IgD-negative memory B cell (primary cell): ENCODE data around the gene MAP3K3. TPM values are rescaled to one million over a fixed set of nuclear protein-coding genes. Genes with fewer than 3 reads are reported as not detected.

Experiments used
- H3K27ac Mint-ChIP-seq, 3 donors: one replicate each; pipeline ENCODE4 v1.8.0; 2020 to 2022; ENCODE audit warnings: mild to moderate bottlenecking in 3 of 3, mixed read lengths in 3 of 3, moderate library complexity in 1 of 3
- H3K27me3 Mint-ChIP-seq: one replicate; pipeline ENCODE4 v1.8.0; 2021; ENCODE audit warnings: mixed read lengths
- H3K36me3 Mint-ChIP-seq: one replicate; pipeline ENCODE4 v1.8.0; 2020; ENCODE audit warnings: mild to moderate bottlenecking, mixed read lengths
- H3K4me1 Mint-ChIP-seq, 3 donors: one replicate each; pipeline ENCODE4 v1.8.0; 2020 to 2022; ENCODE audit warnings: mixed read lengths in 3 of 3, mild to moderate bottlenecking in 1 of 3
- H3K4me3 Mint-ChIP-seq, 4 donors: one replicate each; pipeline ENCODE4 v1.8.0; 2020 to 2022; ENCODE audit warnings: mild to moderate bottlenecking in 4 of 4, mixed read lengths in 4 of 4, moderate library complexity in 3 of 4
- H3K9me3 Mint-ChIP-seq, 3 donors: one replicate each; pipeline ENCODE4 v1.8.0; 2020 to 2021; ENCODE audit warnings: mixed read lengths in 3 of 3, mild to moderate bottlenecking in 1 of 3
- polyA plus RNA-seq: library from polyadenylated mRNA; unstranded; fragments of 300-500 nt; fragmentation: Illumina TruSeq; gene quantifications from one replicate; pipeline ENCODE4 v1.2.3, GENCODE V29; 2021

MAP3K3 gene
- polyA plus RNA-seq, 1 donor from 2014 or later, result 22.5 TPM

DNA sequence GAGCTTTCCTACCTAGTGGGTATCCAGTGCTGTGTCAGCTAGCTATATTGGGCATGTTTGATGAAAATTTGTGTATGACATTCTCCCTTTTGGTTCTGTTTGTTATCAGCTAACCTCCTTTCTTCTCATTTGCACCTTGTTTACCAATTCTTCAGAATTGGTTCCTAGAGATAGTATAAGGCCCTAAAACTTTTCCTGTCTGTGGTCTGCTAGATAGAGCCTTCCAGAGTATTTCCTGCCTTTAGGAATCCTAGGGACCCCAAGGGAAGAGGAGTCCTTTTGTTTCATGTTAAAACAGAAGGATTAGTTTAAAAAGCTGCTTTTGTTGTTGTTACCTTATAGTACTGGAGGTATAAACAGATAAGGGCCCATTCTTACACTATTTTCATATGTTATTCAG, 11.5 kb downstream of the MAP3K3 start:
- H3K4me3 Mint-ChIP-seq, result no peak overlapping the region
- no peaks in the 10 kb centered on the region for H3K36me3 Mint-ChIP-seq
- peaks cover 0 to 7% (median 2%) of the 10 kb centered on the region in 3 donors for H3K4me1 Mint-ChIP-seq
- no peak overlapping the region for H3K27ac Mint-ChIP-seq
- H3K27me3 Mint-ChIP-seq, result no peaks in the 10 kb centered on the region
- H3K9me3 Mint-ChIP-seq, result no peaks in the 10 kb centered on the region

DNA sequence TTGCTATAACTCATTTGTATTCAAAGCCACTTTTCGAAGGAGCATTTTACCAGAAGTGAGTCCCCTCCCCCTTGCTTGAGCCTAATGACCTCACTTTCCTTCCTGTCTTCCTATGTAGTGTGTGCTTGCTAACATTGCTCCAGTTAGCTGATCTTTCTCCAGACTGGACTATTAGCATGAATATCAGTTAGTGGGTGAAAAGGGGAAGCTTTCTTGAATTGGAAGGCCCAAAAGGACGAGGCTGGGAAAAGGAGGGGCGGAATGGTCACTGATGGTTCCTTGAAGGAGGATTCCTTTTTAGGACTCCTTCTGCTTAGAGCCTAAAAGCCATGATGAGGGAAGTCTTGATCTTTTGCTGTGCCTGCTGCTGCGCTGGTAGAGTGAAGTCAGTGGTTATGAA, 11.9 kb downstream of the MAP3K3 start:
- no peaks in the 10 kb centered on the region for H3K36me3 Mint-ChIP-seq
- H3K4me3 Mint-ChIP-seq, result no peak overlapping the region
- H3K9me3 Mint-ChIP-seq, result no peaks in the 10 kb centered on the region
- H3K27ac Mint-ChIP-seq, result peak overlapping the region in 1 of 3 donors; percentile 3
- peaks cover 0 to 7% (median 4%) of the 10 kb centered on the region in 3 donors for H3K4me1 Mint-ChIP-seq
- H3K27me3 Mint-ChIP-seq, result no peaks in the 10 kb centered on the region

DNA sequence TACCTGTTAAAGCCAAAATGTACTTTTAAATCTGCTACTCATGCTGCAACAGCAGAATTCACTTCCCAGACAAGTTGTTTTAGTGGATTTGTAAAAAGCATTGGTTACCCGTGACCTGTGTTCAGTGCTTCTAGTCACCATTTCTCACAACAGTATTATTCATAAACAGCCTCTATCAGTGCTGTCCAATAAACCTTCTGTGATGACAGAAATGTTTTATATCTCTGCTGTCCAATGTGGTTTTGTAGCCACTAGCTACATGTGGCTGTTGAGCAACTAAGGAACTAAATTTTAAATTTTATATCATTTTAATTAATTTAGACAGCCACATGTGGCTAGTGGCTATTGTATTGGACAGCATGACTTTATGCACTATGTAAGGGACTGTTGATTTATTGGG, 12.6 kb downstream of the MAP3K3 start:
- no peaks in the 10 kb centered on the region for H3K27me3 Mint-ChIP-seq
- H3K4me1 Mint-ChIP-seq, result peaks cover 0 to 6% (median 5%) of the 10 kb centered on the region in 3 donors
- no peak overlapping the region for H3K4me3 Mint-ChIP-seq
- no peaks in the 10 kb centered on the region for H3K36me3 Mint-ChIP-seq
- no peak overlapping the region for H3K27ac Mint-ChIP-seq
- H3K9me3 Mint-ChIP-seq, result no peaks in the 10 kb centered on the region

DNA sequence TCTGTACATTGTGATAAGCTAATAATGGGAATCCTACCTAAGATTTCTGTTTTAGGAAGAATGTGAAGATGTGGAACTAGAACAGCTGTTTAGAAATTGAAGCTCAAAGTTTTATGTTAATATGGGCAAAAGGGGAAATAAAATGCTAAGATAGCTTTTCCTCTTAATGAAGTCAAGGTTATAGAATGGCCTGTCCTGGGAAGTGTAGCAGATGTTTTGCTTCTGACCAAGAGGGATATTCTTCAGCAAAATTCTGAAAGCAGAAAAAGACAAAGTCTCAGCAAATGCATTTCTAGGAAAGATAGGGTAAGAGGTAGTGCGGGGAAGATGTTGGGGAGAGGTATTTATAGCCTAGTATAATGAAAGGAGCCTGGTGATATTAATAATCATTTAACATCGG, 13.1 kb downstream of the MAP3K3 start:
- no peaks in the 10 kb centered on the region for H3K36me3 Mint-ChIP-seq
- no peak overlapping the region for H3K4me3 Mint-ChIP-seq
- no peaks in the 10 kb centered on the region for H3K27me3 Mint-ChIP-seq
- no peaks in the 10 kb centered on the region for H3K9me3 Mint-ChIP-seq
- peaks cover 0 to 6% (median 5%) of the 10 kb centered on the region in 3 donors for H3K4me1 Mint-ChIP-seq
- no peak overlapping the region for H3K27ac Mint-ChIP-seq

DNA sequence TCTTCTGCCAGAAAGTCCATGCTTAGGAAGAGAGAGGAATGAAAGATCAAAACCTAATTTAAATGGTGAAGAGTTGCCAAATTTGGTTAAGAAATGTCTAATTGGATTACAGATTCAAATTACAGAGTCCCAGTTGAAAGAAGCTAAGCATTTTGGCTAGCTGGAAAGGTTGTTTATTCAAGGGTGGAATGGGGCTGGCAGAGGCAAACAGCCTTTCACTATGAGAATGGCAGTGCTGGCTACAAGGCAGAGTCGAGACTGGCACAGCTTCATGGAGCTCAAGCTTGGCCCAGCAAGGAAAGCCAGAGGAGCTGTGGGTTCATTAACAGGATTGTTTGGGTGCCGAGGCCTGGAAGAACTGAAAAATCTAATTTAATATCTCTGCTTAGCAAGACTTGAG, 13.6 kb downstream of the MAP3K3 start:
- Mint-ChIP-seq H3K4me1 (peaks cover 0 to 4% (median 3%) of the 10 kb centered on the region in 3 donors), H3K27ac (no peak overlapping the region), H3K27me3 (no peaks in the 10 kb centered on the region), H3K9me3 (no peaks in the 10 kb centered on the region), H3K36me3 (peaks cover under 1% of the 10 kb centered on the region), H3K4me3 (no peak overlapping the region)

DNA sequence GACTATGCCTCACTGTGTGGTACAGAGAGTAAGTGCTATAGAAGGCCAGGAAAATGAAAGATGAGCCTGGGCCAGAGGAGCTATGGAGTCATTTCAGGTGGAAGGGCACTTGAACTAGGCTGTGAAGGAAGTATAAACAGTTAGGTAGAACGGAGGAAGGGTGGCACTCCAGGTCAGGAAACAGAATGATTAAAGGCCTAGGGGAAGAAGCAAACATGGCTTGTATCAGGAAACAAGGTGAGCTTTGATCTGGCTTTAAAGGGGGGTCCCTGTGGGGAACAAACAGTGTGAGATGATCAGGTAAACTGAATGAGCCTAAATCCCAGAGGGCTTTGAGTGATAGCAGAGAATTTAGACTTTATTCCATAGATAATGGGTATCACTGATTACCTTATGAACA, 16.9 kb downstream of the MAP3K3 start:
- Mint-ChIP-seq H3K4me1 (peaks cover 6 to 9% (median 8%) of the 10 kb centered on the region in 3 donors), H3K27me3 (no peaks in the 10 kb centered on the region), H3K9me3 (no peaks in the 10 kb centered on the region), H3K4me3 (no peak overlapping the region), H3K27ac (no peak overlapping the region), H3K36me3 (peaks cover 2% of the 10 kb centered on the region)

DNA sequence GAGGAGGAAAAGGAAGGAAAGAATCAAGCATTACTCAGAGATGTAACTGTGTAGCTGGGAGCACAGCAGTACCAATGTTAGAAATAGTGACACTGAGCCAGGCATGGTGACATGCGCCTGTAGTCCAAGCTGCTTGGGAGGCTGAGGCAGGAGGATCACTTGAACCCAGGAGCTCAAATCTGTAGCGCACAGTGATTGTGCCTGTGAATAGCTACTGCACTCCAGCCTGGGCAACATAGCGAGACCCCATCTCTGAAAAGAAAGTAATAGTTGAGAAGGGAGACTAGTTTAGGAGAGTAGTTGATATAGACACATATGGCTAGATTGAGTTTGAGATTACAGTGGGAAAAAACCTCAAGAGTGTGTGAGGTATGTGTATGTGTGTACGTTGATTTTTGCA, 17.8 kb downstream of the MAP3K3 start:
- Mint-ChIP-seq H3K27ac (peak overlapping the region in 1 of 3 donors; percentile 4), H3K4me1 (peaks cover 12 to 15% (median 15%) of the 10 kb centered on the region in 3 donors), H3K36me3 (peaks cover 2% of the 10 kb centered on the region), H3K9me3 (no peaks in the 10 kb centered on the region), H3K27me3 (no peaks in the 10 kb centered on the region), H3K4me3 (no peak overlapping the region)

DNA sequence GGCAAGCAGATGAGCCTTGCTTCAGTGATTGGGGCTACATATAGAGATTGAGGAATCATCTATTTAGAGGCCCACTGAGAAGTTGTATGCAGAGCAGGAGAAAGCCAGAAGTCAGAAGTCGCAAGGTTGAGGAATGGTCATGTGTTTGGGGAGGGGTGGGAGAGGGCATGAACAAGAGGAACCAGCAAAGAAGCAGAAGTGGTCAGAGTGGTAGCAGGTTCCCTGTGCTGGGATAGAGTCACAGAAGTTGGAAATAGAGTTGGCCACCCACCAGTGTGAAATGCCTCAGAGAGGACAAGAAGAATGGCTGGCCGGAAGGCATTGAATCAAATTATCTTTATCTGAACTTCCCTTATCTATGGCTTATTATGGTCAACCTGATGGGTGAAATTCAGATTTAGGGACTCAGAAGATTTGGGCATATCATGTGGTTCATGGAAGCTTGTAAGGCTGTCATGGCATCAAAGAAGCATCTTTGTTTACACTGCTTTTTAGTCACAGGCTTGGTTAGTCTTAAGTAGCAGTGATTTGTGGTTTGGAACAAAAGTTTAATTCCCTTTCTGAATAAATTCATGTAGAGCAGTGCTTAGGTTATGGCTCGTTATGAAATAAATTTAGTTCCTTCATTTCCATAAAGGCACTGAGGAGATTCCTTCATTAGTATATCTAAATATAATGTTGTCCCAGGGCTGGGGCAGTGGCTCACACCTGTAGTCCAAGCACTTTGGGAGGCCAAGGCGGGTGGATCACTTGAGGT, 19.7 kb downstream of the MAP3K3 start:
- Mint-ChIP-seq H3K9me3 (no peaks in the 10 kb centered on the region), H3K4me3 (peak overlapping the region in 1 of 4 donors; percentile 33), H3K27me3 (no peaks in the 10 kb centered on the region), H3K27ac (peak overlapping the region in 1 of 3 donors; percentile 19), H3K4me1 (peaks cover 26 to 31% (median 30%) of the 10 kb centered on the region in 3 donors), H3K36me3 (peaks cover 3% of the 10 kb centered on the region)

DNA sequence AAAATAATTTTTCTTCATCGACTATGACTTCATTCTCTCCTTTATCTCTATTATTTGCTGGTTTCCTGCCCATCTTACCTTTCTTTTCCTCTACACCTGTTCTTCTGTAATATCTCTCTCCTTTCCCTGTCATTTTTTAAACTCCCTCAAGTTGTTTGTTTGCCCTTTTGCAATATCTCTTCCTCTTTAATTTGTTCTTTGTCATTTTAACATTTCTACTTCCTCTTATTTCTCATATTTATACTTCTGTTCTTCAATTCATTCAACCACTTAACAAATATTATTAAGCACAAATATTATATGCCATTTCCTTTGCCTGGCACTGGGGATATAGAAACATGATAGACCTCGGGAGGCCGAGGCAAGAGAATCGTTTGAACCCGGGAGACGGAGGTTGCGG, 22.6 kb downstream of the MAP3K3 start:
- Mint-ChIP-seq H3K9me3 (no peaks in the 10 kb centered on the region), H3K4me1 (peaks cover 26 to 37% (median 28%) of the 10 kb centered on the region in 3 donors), H3K4me3 (peak overlapping the region in 1 of 4 donors; percentile 47), H3K27me3 (no peaks in the 10 kb centered on the region), H3K36me3 (peaks cover 5% of the 10 kb centered on the region), H3K27ac (peak overlapping the region in 2 of 3 donors; percentile 74 to 80)

DNA sequence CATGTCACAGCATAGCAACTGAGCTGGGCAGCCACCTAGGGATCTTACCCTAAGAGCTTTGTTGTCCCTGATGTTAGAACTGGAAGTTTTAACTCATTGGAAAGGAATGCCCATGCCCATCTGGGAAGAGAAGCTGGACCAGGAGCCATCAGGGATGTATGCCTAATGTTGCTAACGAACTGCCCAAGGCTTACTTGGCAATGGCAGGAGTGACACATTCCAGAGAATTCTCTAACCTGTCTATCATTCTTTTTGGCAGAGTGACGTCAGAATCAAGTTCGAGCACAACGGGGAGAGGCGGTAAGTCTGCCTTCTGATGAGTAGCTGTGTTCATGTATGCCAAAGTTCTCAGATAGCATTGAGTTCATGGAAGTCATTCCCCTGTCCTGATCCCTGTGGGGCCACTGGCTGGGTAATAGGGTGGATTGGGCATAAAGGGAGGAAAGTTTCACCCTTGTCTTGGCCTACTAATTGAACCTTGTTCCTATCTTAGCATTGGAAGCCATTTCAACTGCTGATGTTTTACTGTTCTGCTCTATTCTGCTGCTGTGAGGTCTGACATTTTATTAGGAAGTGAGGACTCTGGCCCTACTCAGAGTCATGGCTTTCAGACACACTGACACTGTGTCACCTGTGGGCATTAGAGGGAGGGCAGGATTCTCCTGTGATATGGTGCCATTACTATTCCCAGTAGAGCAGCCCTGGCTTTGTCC, 23.7 kb downstream of the MAP3K3 start:
- H3K27me3 Mint-ChIP-seq, result no peaks in the 10 kb centered on the region
- H3K36me3 Mint-ChIP-seq, result peaks cover 4% of the 10 kb centered on the region
- H3K4me3 Mint-ChIP-seq, result peak overlapping the region in 2 of 4 donors; percentile 73 to 79
- peak overlapping the region; percentile 57 to 94 (median 74) for H3K27ac Mint-ChIP-seq
- peaks cover 26 to 38% (median 28%) of the 10 kb centered on the region in 3 donors for H3K4me1 Mint-ChIP-seq
- H3K9me3 Mint-ChIP-seq, result no peaks in the 10 kb centered on the region

DNA sequence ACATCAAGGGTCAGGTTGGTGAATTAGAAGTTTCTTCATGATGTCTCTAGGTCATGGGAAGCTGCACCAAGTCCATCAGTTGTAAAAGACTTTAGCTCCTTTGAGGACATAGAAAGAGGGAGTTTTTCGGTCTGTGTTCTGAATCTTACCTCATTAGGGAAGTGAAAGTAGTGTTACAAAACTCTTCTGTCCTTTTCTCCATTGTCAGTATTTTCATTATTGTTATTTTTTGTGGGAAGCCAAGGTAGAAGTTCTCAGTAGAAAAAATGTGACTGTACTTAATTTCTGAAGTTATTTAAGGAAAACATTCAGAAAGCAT, 24.2 kb downstream of the MAP3K3 start:
- H3K27me3 Mint-ChIP-seq, result no peaks in the 10 kb centered on the region
- peak overlapping the region; percentile 57 to 94 (median 74) for H3K27ac Mint-ChIP-seq
- peak overlapping the region in 2 of 4 donors; percentile 73 to 79 for H3K4me3 Mint-ChIP-seq
- H3K36me3 Mint-ChIP-seq, result peaks cover 4% of the 10 kb centered on the region
- no peaks in the 10 kb centered on the region for H3K9me3 Mint-ChIP-seq
- H3K4me1 Mint-ChIP-seq, result peaks cover 26 to 39% (median 28%) of the 10 kb centered on the region in 3 donors

DNA sequence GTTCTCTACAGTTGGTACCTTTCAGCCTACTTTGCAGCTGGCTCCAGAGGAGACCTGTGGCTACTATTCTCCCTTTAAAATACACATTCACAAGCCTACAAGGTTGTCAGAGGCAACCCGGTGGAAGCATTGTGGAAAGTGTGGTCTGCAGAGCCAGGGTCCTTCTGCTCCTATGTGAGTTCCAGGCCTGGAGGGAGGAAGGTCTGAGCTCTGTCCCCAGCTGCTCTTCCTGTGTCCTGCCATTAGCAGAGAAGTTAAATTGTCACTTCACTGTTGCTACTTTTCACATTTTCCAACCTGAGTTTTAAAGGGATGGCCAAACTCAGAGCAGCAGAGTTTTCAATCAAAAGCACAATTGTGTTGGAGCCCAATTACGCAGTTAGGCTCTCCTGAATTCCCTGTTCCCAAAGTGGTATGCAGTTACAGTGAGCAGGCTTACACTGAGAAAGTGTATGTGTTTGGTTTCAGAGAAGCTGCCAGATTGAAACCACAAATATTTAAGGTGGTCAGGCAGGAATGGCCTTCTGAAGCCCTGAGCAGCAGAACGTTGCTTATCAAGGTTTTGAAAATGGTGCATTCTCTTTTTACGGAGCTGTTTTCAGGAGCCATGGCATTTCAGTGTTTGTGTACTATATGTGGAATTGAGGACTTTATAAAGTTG, 25.0 kb downstream of the MAP3K3 start:
- H3K36me3 Mint-ChIP-seq, result peaks cover 4% of the 10 kb centered on the region

DNA sequence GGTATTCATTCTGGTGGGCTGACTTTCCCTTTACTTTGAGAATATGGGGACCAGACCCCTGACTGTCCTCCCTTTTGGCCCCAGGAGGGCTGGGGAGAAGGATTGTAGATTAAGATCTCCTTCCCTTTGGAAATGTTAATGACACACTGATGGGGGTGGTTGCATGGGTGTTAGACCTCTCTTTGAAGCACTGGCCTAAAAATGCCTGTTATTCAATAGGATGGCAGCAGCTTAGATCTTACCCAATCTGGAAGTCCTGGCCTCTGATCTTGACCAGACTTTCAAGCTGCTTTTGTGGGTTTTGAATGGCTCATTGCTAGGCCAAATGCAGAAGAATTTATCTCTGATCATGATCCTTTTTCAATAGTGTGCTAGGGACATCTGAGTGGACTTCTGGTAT, 25.7 kb downstream of the MAP3K3 start:
- H3K4me3 Mint-ChIP-seq, result no peak overlapping the region
- peaks cover 21 to 37% (median 23%) of the 10 kb centered on the region in 3 donors for H3K4me1 Mint-ChIP-seq
- peaks cover 4% of the 10 kb centered on the region for H3K36me3 Mint-ChIP-seq
- H3K27ac Mint-ChIP-seq, result no peak overlapping the region
- H3K9me3 Mint-ChIP-seq, result no peaks in the 10 kb centered on the region
- no peaks in the 10 kb centered on the region for H3K27me3 Mint-ChIP-seq

More for the DNA sequence above, 25.0 kb downstream of the MAP3K3 start:
- peak overlapping the region in 1 of 3 donors; percentile 94 for H3K27ac Mint-ChIP-seq
- peaks cover 21 to 37% (median 23%) of the 10 kb centered on the region in 3 donors for H3K4me1 Mint-ChIP-seq
- no peaks in the 10 kb centered on the region for H3K27me3 Mint-ChIP-seq
- no peaks in the 10 kb centered on the region for H3K9me3 Mint-ChIP-seq
- H3K4me3 Mint-ChIP-seq, result no peak overlapping the region

DNA sequence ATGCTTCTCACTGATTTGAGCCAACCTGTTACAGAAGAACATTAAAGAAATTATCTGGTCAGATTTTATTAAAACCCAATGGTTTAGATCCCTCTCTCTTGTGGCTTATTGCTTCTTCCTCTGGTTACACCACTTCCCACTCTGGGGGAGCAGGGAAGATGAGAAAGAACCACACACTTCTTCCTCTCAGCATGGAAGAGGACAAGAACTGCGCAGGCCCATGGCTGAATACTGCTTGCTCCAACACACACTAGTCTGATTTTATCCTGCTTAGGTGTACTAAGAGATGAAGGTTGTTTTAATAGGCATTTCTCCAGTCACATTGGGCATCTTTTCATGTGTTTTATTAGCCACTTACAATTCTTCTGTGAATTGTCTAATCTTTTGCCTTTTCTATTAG, 27.6 kb downstream of the MAP3K3 start:
- Mint-ChIP-seq H3K36me3 (peaks cover 5% of the 10 kb centered on the region), H3K27ac (peak overlapping the region in 1 of 3 donors; percentile 57), H3K4me1 (peaks cover 17 to 31% (median 18%) of the 10 kb centered on the region in 3 donors), H3K4me3 (no peak overlapping the region), H3K9me3 (no peaks in the 10 kb centered on the region), H3K27me3 (no peaks in the 10 kb centered on the region)

DNA sequence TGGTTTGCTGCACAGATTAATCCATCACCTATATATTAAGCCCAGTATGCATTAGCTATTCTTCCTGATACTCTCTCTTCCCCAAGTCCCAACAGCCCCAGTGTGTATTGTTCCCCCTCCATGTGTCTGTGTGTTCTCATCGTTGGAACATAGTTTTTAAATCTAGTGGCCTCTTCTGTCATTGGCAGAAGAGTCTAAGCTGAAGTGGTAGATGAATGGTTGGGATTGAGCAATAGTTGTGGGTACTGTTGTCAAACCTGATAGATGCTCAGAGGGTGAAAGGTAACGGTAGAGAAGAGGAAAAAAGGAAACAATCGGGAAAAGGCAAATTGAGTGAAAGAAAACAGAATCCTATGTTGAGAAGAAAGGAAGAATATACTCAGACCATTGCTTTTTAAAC, 29.9 kb downstream of the MAP3K3 start:
- Mint-ChIP-seq H3K4me3 (no peak overlapping the region), H3K4me1 (peaks cover 0 to 8% (median 4%) of the 10 kb centered on the region in 3 donors), H3K27ac (no peak overlapping the region), H3K9me3 (no peaks in the 10 kb centered on the region), H3K36me3 (peaks cover 4% of the 10 kb centered on the region), H3K27me3 (no peaks in the 10 kb centered on the region)
